Vagina (tissue), 2 donors: ENCODE results near the gene CGB7.

Experiments
- CTCF ChIP-seq, 3 experiments: fragments of 450-650 bp in 2 of 3; fragments of 200-600 bp in 1 of 3; sonication (generic) in 1 of 3; IDR thresholded peaks; one replicate each; pipeline ENCODE4 v1.5.1; 2017 to 2019; ENCODE audit warnings: antibody characterized with exemption in 3 of 3, mild to moderate bottlenecking in 2 of 3, moderate library complexity in 2 of 3
- POLR2A ChIP-seq, 2 donors: fragments of 450-650 bp; IDR thresholded peaks; one replicate each; pipeline ENCODE4 v1.6.1; 2017; ENCODE audit warnings: antibody characterized with exemption in 2 of 2, mild to moderate bottlenecking in 2 of 2, moderate library complexity in 2 of 2
- POLR2AphosphoS5 ChIP-seq, 2 donors: sonication (generic); formaldehyde crosslinking; IDR thresholded peaks; one replicate each; pipeline ENCODE4 v1.9.0; 2017; ENCODE audit warnings: antibody characterized with exemption in 2 of 2, mild to moderate bottlenecking in 2 of 2, low read depth in 1 of 2; ENCODE audit not compliant: insufficient read depth in 1 of 2

- TF ChIP-seq POLR2A (IDR thresholded peaks at IDR 0.05) (no peak), CTCF (IDR thresholded peaks at IDR 0.05) (no peak), POLR2AphosphoS5 (IDR thresholded peaks at IDR 0.05; ENCODE audit: insufficient read depth in 1 of 2, low read depth in 1 of 2) (no peak)
Measured at GRCh38 chr19:49091391-49092038, 34.0 kb upstream of the CGB7 start.
